Measurements from ENCODE around the gene OR2AE1. TPM values are rescaled to one million over a fixed set of nuclear protein-coding genes. Genes with fewer than 3 reads are reported as not detected.

Gene OR2AE1
- total RNA-seq, result not detected
- not detected for polyA plus RNA-seq (ENCODE audit: insufficient read depth, low read depth, low replicate concordance)
- long read RNA-seq, donor 1, result 0 reads
- long read RNA-seq, donor 2, result 0 reads
- long read RNA-seq, donor 3, result 0 reads
- long read RNA-seq, donor 4, result 0 reads
- long read RNA-seq, donor 5, result 0 reads
- long read RNA-seq, donor 6, result 0 reads
- long read RNA-seq, donor 7, result 0 reads
- long read RNA-seq, donor 8, result 0 reads
- long read RNA-seq, donor 9, result 0 reads
- long read RNA-seq, donor 10, result 0 reads

- FAIRE-seq (no peak), DNase-seq (no peak)
- TF ChIP-seq CTCF (IDR thresholded peaks at IDR 0.05; ENCODE audit: borderline replicate concordance, extremely low read depth, insufficient read depth), result no peak
- Histone ChIP-seq H3K4me1 (ENCODE audit: control insufficient read depth in 2 of 3, insufficient read depth in 2 of 3, low read depth in 1 of 3, low read length in 3 of 3) (no peaks in the 10 kb centered on the region), H3K9ac (ENCODE audit: low read length in 3 of 3) (no peak within 1 kb of the TSS), H3K9me3 (ENCODE audit: control insufficient read depth in 2 of 3, insufficient read depth in 1 of 3, low read length in 3 of 3) (no peaks in the 10 kb centered on the region), H3K27me3 (ENCODE audit: control insufficient read depth, insufficient read depth, low read length) (no peaks in the 10 kb centered on the region), H3K27ac (ENCODE audit: low read depth in 2 of 2, low read length in 2 of 2) (no peak within 1 kb of the TSS), H3K36me3 (ENCODE audit: control insufficient read depth in 2 of 3, insufficient read depth in 3 of 3, low read length in 3 of 3) (no peaks in the 10 kb centered on the region), H3K4me3 (ENCODE audit: low read length in 3 of 3) (no peak within 1 kb of the TSS)
- intact Hi-C loops (cut with DNase I), result no loop called here
Measured at GRCh38 chr7:99876933-99877332, at the start of gene OR2AE1. TSS of gene OR2AE1 (minus strand) at chr7:99877033. CDS start at chr7:99877033, 0 bp downstream.

GRCh38 chr7:99926321-99926720 lies 49.5 kb upstream of the OR2AE1 start:
- intact Hi-C loops (cut with DNase I), result no loop called here
- DNase-seq (no peak), FAIRE-seq (no peak)
- Histone ChIP-seq H3K9ac (ENCODE audit: low read length in 3 of 3) (no peak overlapping the region), H3K36me3 (ENCODE audit: control insufficient read depth in 2 of 3, insufficient read depth in 3 of 3, low read length in 3 of 3) (no peaks in the 10 kb centered on the region), H3K9me3 (ENCODE audit: control insufficient read depth in 2 of 3, insufficient read depth in 1 of 3, low read length in 3 of 3) (no peaks in the 10 kb centered on the region), H3K27ac (ENCODE audit: low read depth in 2 of 2, low read length in 2 of 2) (no peak overlapping the region), H3K27me3 (ENCODE audit: control insufficient read depth, insufficient read depth, low read length) (no peaks in the 10 kb centered on the region), H3K4me3 (ENCODE audit: low read length in 3 of 3) (no peak overlapping the region), H3K4me1 (ENCODE audit: control insufficient read depth in 2 of 3, insufficient read depth in 2 of 3, low read depth in 1 of 3, low read length in 3 of 3) (peaks cover 0 to 4% (median 0%) of the 10 kb centered on the region in 3 donors)
- no peak for TF ChIP-seq CTCF (IDR thresholded peaks at IDR 0.05; ENCODE audit: borderline replicate concordance, extremely low read depth, insufficient read depth)

GRCh38 chr7:99923200-99923599 lies 46.4 kb upstream of the OR2AE1 start:
- DNase-seq (no peak), FAIRE-seq (no peak)
- H3K36me3 ChIP-seq (ENCODE audit: control insufficient read depth in 2 of 3, insufficient read depth in 3 of 3, low read length in 3 of 3), result no peaks in the 10 kb centered on the region
- no peaks in the 10 kb centered on the region for H3K9me3 ChIP-seq (ENCODE audit: control insufficient read depth in 2 of 3, insufficient read depth in 1 of 3, low read length in 3 of 3)
- H3K4me3 ChIP-seq (ENCODE audit: low read length in 3 of 3), result no peak overlapping the region
- intact Hi-C loops (cut with DNase I), result no loop called here
- H3K27me3 ChIP-seq (ENCODE audit: control insufficient read depth, insufficient read depth, low read length), result no peaks in the 10 kb centered on the region
- peaks cover 0 to 5% (median 4%) of the 10 kb centered on the region in 3 donors for H3K4me1 ChIP-seq (ENCODE audit: control insufficient read depth in 2 of 3, insufficient read depth in 2 of 3, low read depth in 1 of 3, low read length in 3 of 3)
- no peak for TF ChIP-seq CTCF (IDR thresholded peaks at IDR 0.05; ENCODE audit: borderline replicate concordance, extremely low read depth, insufficient read depth)
- no peak overlapping the region for H3K27ac ChIP-seq (ENCODE audit: low read depth in 2 of 2, low read length in 2 of 2)
- H3K9ac ChIP-seq (ENCODE audit: low read length in 3 of 3), result no peak overlapping the region

All from kidney (tissue), 22 donors.